Calu3 (cell line): Measurements from ENCODE around the gene OR4M1. TPM values are rescaled to one million over a fixed set of nuclear protein-coding genes. Genes with fewer than 3 reads are reported as not detected.
"Not testable (repeated sequence)": the region's sequence is repeated elsewhere in the genome, so short reads cannot be mapped to it uniquely, and the experiment has no call there.

Experiments
- BruUV-seq: library from RNA; stranded (reverse); fragments of 400-500 nt; replicated peaks from 2 replicates; lab custom pipeline; 2021; lab: Mats Ljungman, UMichigan
- CTCF ChIA-PET: fragments of 300-600 bp; sonication (Branson Sonifier 250); formaldehyde crosslinking; loops from one replicate; lab custom pipeline; 2022; ENCODE audit warnings: antibody characterized with exemption; lab: Charles Lee
- DNase-seq: peaks from one replicate; pipeline ENCODE4 v3.0.0; 2022
- H3K27ac Mint-ChIP-seq: one replicate; pipeline ENCODE4 v1.8.0; 2022; ENCODE audit warnings: mixed read lengths; ENCODE audit not compliant: unreplicated experiment
- H3K27me3 Mint-ChIP-seq: one replicate; pipeline ENCODE4 v1.8.0; 2022; ENCODE audit warnings: mixed read lengths; ENCODE audit not compliant: unreplicated experiment
- H3K36me3 Mint-ChIP-seq: one replicate; pipeline ENCODE4 v1.8.0; 2022; ENCODE audit warnings: mild to moderate bottlenecking, moderate library complexity, mixed read lengths; ENCODE audit not compliant: insufficient read depth, unreplicated experiment
- H3K4me1 Mint-ChIP-seq: one replicate; pipeline ENCODE4 v1.8.0; 2022; ENCODE audit warnings: mild to moderate bottlenecking, low read depth, mixed read lengths; ENCODE audit not compliant: unreplicated experiment
- H3K4me3 Mint-ChIP-seq: one replicate; pipeline ENCODE4 v1.8.0; 2022; ENCODE audit warnings: mild to moderate bottlenecking, low read depth, moderate library complexity, mixed read lengths; ENCODE audit not compliant: unreplicated experiment
- H3K9me3 Mint-ChIP-seq: one replicate; pipeline ENCODE4 v1.8.0; 2022; ENCODE audit warnings: low read depth, mixed read lengths; ENCODE audit not compliant: unreplicated experiment
- CTCF ChIP-seq: fragments of 200-600 bp; IDR thresholded peaks from one replicate; pipeline ENCODE4 v1.8.0; 2022; ENCODE audit warnings: antibody characterized with exemption; ENCODE audit not compliant: unreplicated experiment
- intact Hi-C: fragments of 100-400 bp; cut with micrococcal nuclease; formaldehyde crosslinking; loops from one replicate; pipeline ENCODE4 v1.10.0; 2022; ENCODE audit not compliant: unreplicated experiment
- total RNA-seq: library from RNA; stranded (reverse); gene quantifications from 2 replicates; pipeline ENCODE4 v1.2.3, GENCODE V29; 2022

Gene OR4M1
- total RNA-seq, 1 experiment from 2014 or later, result not detected

GRCh38 chr14:19754172-19754571 lies 19.1 kb upstream of the OR4M1 start:
- no peak for DNase-seq
- TF ChIP-seq CTCF, result no peak
- Mint-ChIP-seq H3K4me1 (no peaks in the 10 kb centered on the region), H3K36me3 (no peaks in the 10 kb centered on the region), H3K27ac (no peak overlapping the region), H3K9me3 (peaks cover 6% of the 10 kb centered on the region), H3K27me3 (no peaks in the 10 kb centered on the region), H3K4me3 (no peak overlapping the region)
- intact Hi-C loops, result no loop called here
- BruUV-seq, result no TSS peak
- CTCF ChIA-PET, result no interaction called here

DNA sequence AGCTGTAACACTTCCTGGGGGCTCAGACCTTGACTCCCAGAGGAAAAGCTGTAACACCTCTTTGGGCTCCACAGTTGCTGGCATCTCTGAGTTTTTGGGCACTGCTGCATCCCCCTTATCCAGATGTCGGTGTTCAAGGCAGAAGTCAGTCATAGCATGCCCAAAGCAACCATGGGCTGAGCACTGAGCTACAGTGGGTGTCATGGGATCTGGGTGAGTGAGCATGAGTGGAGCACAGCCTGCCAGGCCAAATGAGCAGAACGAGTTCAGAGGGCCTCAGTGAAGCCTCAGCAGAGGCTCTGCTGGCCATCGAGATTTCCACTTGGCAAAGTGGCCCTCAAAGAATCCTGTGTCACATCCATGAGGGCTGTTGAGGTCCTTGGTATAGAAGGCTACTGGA lies 1.8 kb upstream of the OR4M1 start:
- H3K4me1 Mint-ChIP-seq, H3K4me3 Mint-ChIP-seq, intact Hi-C loops, H3K36me3 Mint-ChIP-seq, H3K27me3 Mint-ChIP-seq, BruUV-seq, H3K27ac Mint-ChIP-seq, DNase-seq: not testable (repeated sequence)
- CTCF ChIA-PET, result interaction anchor here (0.7 kb wide), 1 partner anchor 12 kb away, joined by 3 read pairs; no protein-coding TSS in a partner anchor
- peaks cover 23% of the 10 kb centered on the region for H3K9me3 Mint-ChIP-seq

- Mint-ChIP-seq H3K36me3 (no peaks in the 10 kb centered on the region), H3K4me1 (no peaks in the 10 kb centered on the region), H3K4me3 (no peak overlapping the region), H3K27ac (no peak overlapping the region), H3K9me3 (peaks cover 23% of the 10 kb centered on the region), H3K27me3 (no peaks in the 10 kb centered on the region)
- CTCF ChIA-PET, result no interaction called here
- intact Hi-C loops, result no loop called here
- BruUV-seq, result no TSS peak
- TF ChIP-seq CTCF, result no peak
- DNase-seq, result no peak
These were observed 1.3 kb upstream of the OR4M1 start for GRCh38 chr14:19771895-19772430.

- DNase-seq, H3K4me1 Mint-ChIP-seq, BruUV-seq, H3K4me3 Mint-ChIP-seq, H3K27me3 Mint-ChIP-seq, intact Hi-C loops, H3K36me3 Mint-ChIP-seq, CTCF ChIA-PET, H3K27ac Mint-ChIP-seq: not testable (repeated sequence)
- peaks cover 23% of the 10 kb centered on the region for H3K9me3 Mint-ChIP-seq
These were observed 850 bp upstream of the OR4M1 start for GRCh38 chr14:19772454-19772853.

DNA sequence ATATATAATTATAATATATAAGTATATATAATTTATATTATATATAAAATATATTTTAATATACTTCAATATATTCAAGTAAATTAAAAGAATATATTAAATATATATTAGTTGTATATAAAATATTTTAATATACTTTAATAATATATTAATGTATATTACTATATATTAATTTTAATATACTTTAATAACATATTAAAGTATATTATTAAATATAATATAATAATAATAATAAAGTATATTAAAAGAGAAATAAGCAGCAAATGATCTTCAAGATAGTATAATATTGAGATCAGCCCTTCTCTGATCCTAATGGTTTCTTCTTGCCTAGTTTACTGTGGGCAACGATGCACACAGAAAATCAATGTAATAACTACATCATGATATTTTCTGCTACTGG lies 2.3 kb downstream of the OR4M1 start:
- no peaks in the 10 kb centered on the region for H3K36me3 Mint-ChIP-seq
- TF ChIP-seq CTCF, result no peak
- CTCF ChIA-PET, result no interaction called here
- intact Hi-C loops, result no loop called here
- no peak overlapping the region for H3K4me3 Mint-ChIP-seq
- H3K4me1 Mint-ChIP-seq, result no peaks in the 10 kb centered on the region
- H3K27me3 Mint-ChIP-seq, result no peaks in the 10 kb centered on the region
- no TSS peak for BruUV-seq
- no peak for DNase-seq
- peaks cover 19% of the 10 kb centered on the region for H3K9me3 Mint-ChIP-seq
- no peak overlapping the region for H3K27ac Mint-ChIP-seq

- intact Hi-C loops, H3K27me3 Mint-ChIP-seq: not testable (repeated sequence)
- CTCF ChIA-PET, result interaction anchor here (0.6 kb wide), 1 partner anchor 36 kb away, joined by 4 read pairs; no protein-coding TSS in a partner anchor
These were observed 12.5 kb downstream of the OR4M1 start for GRCh38 chr14:19785848-19786247.

GRCh38 chr14:19787318-19787717 lies 14.0 kb downstream of the OR4M1 start:
- H3K36me3 Mint-ChIP-seq, BruUV-seq, H3K27ac Mint-ChIP-seq, H3K4me3 Mint-ChIP-seq, CTCF ChIA-PET, H3K9me3 Mint-ChIP-seq, H3K27me3 Mint-ChIP-seq, H3K4me1 Mint-ChIP-seq, intact Hi-C loops, DNase-seq: not testable (repeated sequence)

More at GRCh38 chr14:19785848-19786247, 12.5 kb downstream of the OR4M1 start:
- not testable (repeated sequence) for BruUV-seq, DNase-seq, H3K36me3 Mint-ChIP-seq, H3K4me3 Mint-ChIP-seq, H3K27ac Mint-ChIP-seq, H3K4me1 Mint-ChIP-seq, H3K9me3 Mint-ChIP-seq

- H3K36me3 Mint-ChIP-seq, H3K27ac Mint-ChIP-seq, H3K27me3 Mint-ChIP-seq, intact Hi-C loops, DNase-seq, H3K9me3 Mint-ChIP-seq, H3K4me1 Mint-ChIP-seq, H3K4me3 Mint-ChIP-seq, BruUV-seq, CTCF ChIA-PET: not testable (repeated sequence)
These were observed 14.8 kb downstream of the OR4M1 start for GRCh38 chr14:19788150-19788549.
